Natural killer cell treated with Interleukin-12 subunit alpha and Interleukin-12 subunit beta and Interleukin-15 and Interleukin-18, amount 100 ng/mL, for 72 hours (primary cell): ENCODE results near the gene METRNL. TPM values are rescaled to one million over a fixed set of nuclear protein-coding genes. Genes with fewer than 3 reads are reported as not detected.

Experiments used
- ATAC-seq, 2 donors: fragments of 150-1000 bp; cut with Tn5 transposase in 1 of 2; sonication (Bioruptor Pico), chemical (Tn5 transposase) in 1 of 2; 2 replicates each; pipeline ENCODE4 v1.10.0; 2021
- DNase-seq: peaks from one replicate; pipeline ENCODE4 v3.0.0; 2022; ENCODE audit warnings: low spot score
- H3K27ac Mint-ChIP-seq, 2 donors: 1 replicate in 1 of 2; 2 replicates in 1 of 2; pipeline ENCODE4 v1.8.0; 2022; ENCODE audit warnings: mixed read lengths in 2 of 2, mild to moderate bottlenecking in 1 of 2, moderate library complexity in 1 of 2
- H3K27me3 Mint-ChIP-seq, 2 donors: 1 replicate in 1 of 2; 2 replicates in 1 of 2; pipeline ENCODE4 v1.8.0; 2022; ENCODE audit warnings: mixed read lengths in 2 of 2
- H3K36me3 Mint-ChIP-seq: one replicate; pipeline ENCODE4 v1.8.0; 2022; ENCODE audit warnings: mixed read lengths
- H3K4me1 Mint-ChIP-seq, 2 donors: 1 replicate in 1 of 2; 2 replicates in 1 of 2; pipeline ENCODE4 v1.8.0; 2022; ENCODE audit warnings: low read depth in 2 of 2, mixed read lengths in 2 of 2, mild to moderate bottlenecking in 1 of 2
- H3K4me3 Mint-ChIP-seq: one replicate; pipeline ENCODE4 v1.8.0; 2022; ENCODE audit warnings: mixed read lengths
- H3K9me3 Mint-ChIP-seq: 2 replicates; pipeline ENCODE4 v1.8.0; 2022; ENCODE audit warnings: mixed read lengths
- total RNA-seq, 2 donors: library from RNA; stranded (reverse); gene quantifications; one replicate each; pipeline ENCODE4 v1.2.3, GENCODE V29; 2022

Gene METRNL
- total RNA-seq, 2 donors from 2014 or later: 179 to 208 TPM

DNA sequence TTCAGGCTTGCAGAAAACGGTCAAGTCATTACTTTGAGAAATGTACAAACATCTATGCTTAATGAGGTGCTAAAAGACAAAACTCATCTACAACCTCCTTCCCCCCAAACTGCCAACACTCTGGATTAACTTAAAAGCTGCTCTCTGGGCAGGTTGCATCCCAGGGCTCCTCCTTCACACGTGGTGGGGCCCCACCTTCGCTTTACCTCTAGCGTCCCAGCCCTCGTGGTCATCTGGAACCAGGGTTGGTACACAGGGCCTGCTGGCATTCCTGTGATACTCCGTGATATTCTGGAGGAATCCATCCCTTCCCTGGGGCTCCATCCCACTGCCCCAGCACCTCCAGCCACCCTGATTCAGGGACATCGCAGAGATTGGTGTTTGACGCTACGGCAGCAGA is 4.8 kb downstream of the METRNL start:
- no peaks in the 10 kb centered on the region for H3K27me3 Mint-ChIP-seq
- peaks cover 41 to 51% of the 10 kb centered on the region in 2 donors for H3K4me1 Mint-ChIP-seq
- DNase-seq: no peak
- peaks cover 6% of the 10 kb centered on the region for H3K36me3 Mint-ChIP-seq
- peak overlapping the region; percentile 92 to 94 for H3K27ac Mint-ChIP-seq
- H3K9me3 Mint-ChIP-seq: no peaks in the 10 kb centered on the region
- no peak for ATAC-seq
- H3K4me3 Mint-ChIP-seq: peak overlapping the region; percentile 89

DNA sequence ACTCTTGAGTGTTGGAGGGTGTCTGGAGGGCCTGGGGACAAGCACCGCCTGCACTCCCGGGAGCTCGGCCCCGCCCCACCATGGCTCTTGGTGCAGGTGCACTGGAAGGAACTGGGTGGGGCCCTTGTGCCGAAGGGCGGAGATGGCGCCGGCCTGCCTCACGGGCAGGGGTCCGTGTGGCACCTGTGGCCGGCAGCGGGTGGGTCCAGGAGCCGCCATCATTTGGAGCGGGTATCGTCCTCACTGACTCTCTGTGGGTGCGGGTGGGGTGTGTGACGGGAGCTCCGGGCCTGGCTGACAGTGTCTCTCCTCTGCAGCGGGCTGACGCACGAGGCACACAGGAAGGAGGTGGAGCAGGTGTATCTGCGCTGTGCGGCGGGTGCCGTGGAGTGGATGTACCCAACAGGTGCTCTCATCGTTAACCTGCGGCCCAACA is 5.2 kb downstream of the METRNL start:
- no peaks in the 10 kb centered on the region for H3K27me3 Mint-ChIP-seq
- H3K9me3 Mint-ChIP-seq: no peaks in the 10 kb centered on the region
- ATAC-seq (no peak), DNase-seq (no peak)
- H3K4me3 Mint-ChIP-seq: peak overlapping the region; percentile 89
- H3K36me3 Mint-ChIP-seq: peaks cover 6% of the 10 kb centered on the region
- peak overlapping the region; percentile 92 to 94 for H3K27ac Mint-ChIP-seq
- peaks cover 41 to 55% of the 10 kb centered on the region in 2 donors for H3K4me1 Mint-ChIP-seq

DNA sequence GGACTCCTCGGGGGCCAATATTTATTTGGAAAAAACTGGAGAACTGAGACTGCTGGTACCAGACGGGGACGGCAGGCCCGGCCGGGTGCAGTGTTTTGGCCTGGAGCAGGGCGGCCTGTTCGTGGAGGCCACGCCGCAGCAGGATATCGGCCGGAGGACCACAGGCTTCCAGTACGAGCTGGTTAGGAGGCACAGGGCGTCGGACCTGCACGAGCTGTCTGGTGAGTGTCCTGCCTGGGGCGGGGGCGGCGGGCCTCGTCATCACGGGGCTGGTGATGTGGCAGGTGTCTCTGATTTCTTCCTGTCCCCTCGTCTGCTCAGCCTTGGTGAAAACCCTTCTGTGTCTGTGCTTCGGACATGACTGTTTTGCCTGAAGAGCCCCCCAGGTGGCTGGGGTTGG is 5.7 kb downstream of the METRNL start:
- peak overlapping the region; percentile 89 for H3K4me3 Mint-ChIP-seq
- peak overlapping the region; percentile 92 to 94 for H3K27ac Mint-ChIP-seq
- H3K36me3 Mint-ChIP-seq: peaks cover 6% of the 10 kb centered on the region
- H3K9me3 Mint-ChIP-seq: no peaks in the 10 kb centered on the region
- no peak for DNase-seq
- ATAC-seq: no peak
- no peaks in the 10 kb centered on the region for H3K27me3 Mint-ChIP-seq
- H3K4me1 Mint-ChIP-seq: peaks cover 41 to 57% of the 10 kb centered on the region in 2 donors

DNA sequence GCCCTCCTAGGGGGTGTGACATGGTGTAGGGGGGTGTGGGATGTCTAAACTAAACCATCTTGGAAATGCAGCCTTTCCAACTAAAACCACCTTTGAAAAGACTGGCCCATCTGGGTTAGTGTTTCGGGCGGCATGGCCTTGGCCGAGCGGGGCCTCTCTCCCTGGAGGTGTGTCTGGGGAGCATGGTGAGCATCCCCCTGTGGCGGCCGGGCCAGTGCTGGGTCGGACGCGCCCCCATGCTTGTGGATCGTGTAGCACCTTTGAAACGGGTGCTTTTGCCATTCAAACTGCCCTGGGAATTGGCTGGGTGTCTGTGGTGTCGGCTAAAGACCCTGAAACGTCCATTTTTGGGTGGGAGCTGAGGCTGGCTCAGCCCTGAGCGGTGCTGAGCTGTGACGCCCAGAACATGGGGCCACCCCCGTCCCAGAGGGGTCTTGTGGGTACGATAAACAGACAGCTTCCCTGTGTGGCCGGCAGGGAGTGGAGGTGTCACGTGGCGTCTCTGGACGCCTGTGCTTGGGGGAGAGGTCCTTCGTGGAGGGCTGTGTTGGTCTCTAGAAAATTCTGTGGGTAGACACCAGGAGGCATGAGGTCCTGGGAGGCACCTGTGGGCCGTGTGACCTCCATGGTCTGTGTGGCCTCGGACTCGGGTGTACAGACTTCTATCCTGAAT is 6.3 kb downstream of the METRNL start:
- Mint-ChIP-seq H3K27ac (peak overlapping the region; percentile 76 to 94), H3K9me3 (no peaks in the 10 kb centered on the region), H3K27me3 (no peaks in the 10 kb centered on the region), H3K4me1 (peaks cover 41 to 58% of the 10 kb centered on the region in 2 donors), H3K36me3 (peaks cover 6% of the 10 kb centered on the region), H3K4me3 (peak overlapping the region; percentile 89)
- DNase-seq (no peak), ATAC-seq (no peak)

- H3K4me3 Mint-ChIP-seq: peak overlapping the region; percentile 89
- H3K27me3 Mint-ChIP-seq: no peaks in the 10 kb centered on the region
- H3K27ac Mint-ChIP-seq: peak overlapping the region; percentile 76 to 94
- H3K36me3 Mint-ChIP-seq: peaks cover 6% of the 10 kb centered on the region
- DNase-seq: no peak
- no peak for ATAC-seq
- no peaks in the 10 kb centered on the region for H3K9me3 Mint-ChIP-seq
- H3K4me1 Mint-ChIP-seq: peaks cover 41 to 59% of the 10 kb centered on the region in 2 donors
Observed at GRCh38 chr17:83086199-83086880, 6.9 kb downstream of the METRNL start.

DNA sequence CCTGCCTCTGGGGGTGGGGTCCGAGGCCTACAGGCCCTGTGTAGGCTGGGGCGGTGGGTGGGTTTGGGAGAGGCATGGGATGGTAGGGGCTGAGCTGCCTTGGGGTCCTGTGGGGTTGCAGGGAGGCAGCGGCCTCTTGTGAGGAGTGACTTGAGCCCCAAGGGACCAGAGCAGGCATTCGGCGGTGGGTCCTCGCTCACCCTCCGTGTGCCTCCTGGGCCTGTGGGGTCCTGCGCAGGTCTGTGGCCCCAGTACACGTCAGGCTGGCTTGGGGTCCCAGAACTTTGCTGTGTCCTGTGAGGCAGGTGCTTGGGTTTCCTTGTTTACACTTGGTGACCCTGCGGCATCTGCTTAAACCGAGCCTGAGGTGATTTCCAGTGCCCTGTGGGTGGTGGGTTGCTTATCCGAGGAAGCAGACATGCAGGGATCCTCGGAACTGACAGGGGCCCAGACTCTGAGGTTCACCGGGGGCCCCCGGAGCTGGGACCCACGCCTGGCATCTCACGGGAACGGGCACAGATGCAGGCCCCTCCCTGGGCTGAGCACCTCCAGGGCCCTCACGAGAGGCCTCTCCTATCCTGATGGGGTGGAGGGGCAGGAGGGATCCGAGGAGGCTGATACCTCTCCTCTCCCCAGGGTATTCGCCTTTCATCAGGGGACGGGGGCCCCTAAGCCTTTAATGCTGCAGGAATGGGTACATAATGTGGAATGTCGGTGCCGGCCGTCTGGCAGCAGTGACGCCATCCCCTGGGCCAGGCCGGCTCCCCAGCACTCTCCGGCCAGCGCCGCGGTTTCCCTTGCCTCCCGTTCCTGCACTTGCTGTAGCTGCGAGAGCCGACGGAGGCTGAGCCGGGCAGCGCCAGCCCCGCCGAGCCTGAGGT is 7.7 kb downstream of the METRNL start:
- H3K9me3 Mint-ChIP-seq: no peaks in the 10 kb centered on the region
- H3K4me1 Mint-ChIP-seq: peaks cover 36 to 56% of the 10 kb centered on the region in 2 donors
- peaks cover 6% of the 10 kb centered on the region for H3K36me3 Mint-ChIP-seq
- no peak for ATAC-seq
- H3K27me3 Mint-ChIP-seq: no peaks in the 10 kb centered on the region
- DNase-seq: no peak
- peak overlapping the region; percentile 76 to 94 for H3K27ac Mint-ChIP-seq
- no peak overlapping the region for H3K4me3 Mint-ChIP-seq

DNA sequence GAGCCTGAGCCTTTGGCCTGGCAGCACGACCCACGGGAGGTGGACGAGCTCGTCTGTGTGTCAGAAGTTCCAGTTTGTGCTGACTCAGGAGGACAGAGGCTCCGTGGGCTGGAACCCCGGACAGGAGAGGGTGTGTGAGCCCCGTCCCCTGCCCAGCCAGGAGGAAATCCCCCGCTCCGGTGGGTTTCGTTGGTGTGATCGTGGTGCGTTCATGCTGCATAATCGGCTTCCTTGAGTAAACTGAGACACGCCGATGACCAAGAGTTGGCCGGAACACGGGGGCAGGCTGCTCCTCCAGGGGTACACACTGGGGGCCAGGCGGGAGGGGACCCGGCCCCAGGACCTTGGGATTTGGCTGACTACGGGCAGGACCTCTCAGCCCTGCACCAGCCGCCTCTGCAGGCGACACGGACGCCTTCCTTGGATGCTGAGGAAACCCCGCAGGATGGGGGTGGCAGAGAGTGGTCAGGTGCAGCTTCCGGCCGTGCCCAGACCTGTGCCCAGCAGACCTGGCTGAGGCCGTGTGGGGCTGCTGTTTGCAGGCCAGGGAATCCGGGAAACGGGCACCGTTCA is 8.5 kb downstream of the METRNL start:
- no peaks in the 10 kb centered on the region for H3K9me3 Mint-ChIP-seq
- no peak for DNase-seq
- H3K27ac Mint-ChIP-seq: no peak overlapping the region
- H3K4me3 Mint-ChIP-seq: no peak overlapping the region
- ATAC-seq: no peak
- no peaks in the 10 kb centered on the region for H3K27me3 Mint-ChIP-seq
- H3K36me3 Mint-ChIP-seq: peaks cover under 1% of the 10 kb centered on the region
- H3K4me1 Mint-ChIP-seq: peaks cover 28 to 49% of the 10 kb centered on the region in 2 donors

- Mint-ChIP-seq H3K9me3 (no peaks in the 10 kb centered on the region), H3K36me3 (no peaks in the 10 kb centered on the region), H3K27me3 (no peaks in the 10 kb centered on the region), H3K4me3 (no peak overlapping the region), H3K4me1 (peaks cover 23 to 47% of the 10 kb centered on the region in 2 donors), H3K27ac (no peak overlapping the region)
- no peak for DNase-seq
- no peak for ATAC-seq
Observed at GRCh38 chr17:83088451-83088850, 9.0 kb downstream of the METRNL start.

GRCh38 chr17:83088909-83089308 is 9.5 kb downstream of the METRNL start:
- Mint-ChIP-seq H3K4me3 (no peak overlapping the region), H3K9me3 (no peaks in the 10 kb centered on the region), H3K27ac (no peak overlapping the region), H3K4me1 (peaks cover 18 to 46% of the 10 kb centered on the region in 2 donors), H3K27me3 (no peaks in the 10 kb centered on the region), H3K36me3 (no peaks in the 10 kb centered on the region)
- no peak for DNase-seq
- no peak for ATAC-seq

GRCh38 chr17:83089328-83090132 is 10.1 kb downstream of the METRNL start:
- peak; percentile 37 to 41 for ATAC-seq
- DNase-seq: no peak
- Mint-ChIP-seq H3K27me3 (no peaks in the 10 kb centered on the region), H3K27ac (no peak overlapping the region), H3K4me1 (peaks cover 13 to 40% of the 10 kb centered on the region in 2 donors), H3K9me3 (no peaks in the 10 kb centered on the region), H3K36me3 (no peaks in the 10 kb centered on the region), H3K4me3 (peak overlapping the region; percentile 20)

GRCh38 chr17:83090444-83091256 is 11.2 kb downstream of the METRNL start:
- no peaks in the 10 kb centered on the region for H3K9me3 Mint-ChIP-seq
- no peaks in the 10 kb centered on the region for H3K27me3 Mint-ChIP-seq
- peaks cover 2% of the 10 kb centered on the region for H3K36me3 Mint-ChIP-seq
- H3K4me3 Mint-ChIP-seq: peak overlapping the region; percentile 58
- peaks cover 7 to 34% of the 10 kb centered on the region in 2 donors for H3K4me1 Mint-ChIP-seq
- peak overlapping the region in 1 of 2 donors; percentile 58 for H3K27ac Mint-ChIP-seq
- DNase-seq (no peak), ATAC-seq (no peak)
